Measurements from ENCODE around the gene CORO2A. TPM values are rescaled to one million over a fixed set of nuclear protein-coding genes. Genes with fewer than 3 reads are reported as not detected.

The CORO2A gene
- total and polyA plus RNA-seq, 10 of the 15 experiments (the other 5 are each of a cell fraction or from before 2014, with no cell fraction given): 1.0 to 5.3 (median 3.5) TPM

DNA sequence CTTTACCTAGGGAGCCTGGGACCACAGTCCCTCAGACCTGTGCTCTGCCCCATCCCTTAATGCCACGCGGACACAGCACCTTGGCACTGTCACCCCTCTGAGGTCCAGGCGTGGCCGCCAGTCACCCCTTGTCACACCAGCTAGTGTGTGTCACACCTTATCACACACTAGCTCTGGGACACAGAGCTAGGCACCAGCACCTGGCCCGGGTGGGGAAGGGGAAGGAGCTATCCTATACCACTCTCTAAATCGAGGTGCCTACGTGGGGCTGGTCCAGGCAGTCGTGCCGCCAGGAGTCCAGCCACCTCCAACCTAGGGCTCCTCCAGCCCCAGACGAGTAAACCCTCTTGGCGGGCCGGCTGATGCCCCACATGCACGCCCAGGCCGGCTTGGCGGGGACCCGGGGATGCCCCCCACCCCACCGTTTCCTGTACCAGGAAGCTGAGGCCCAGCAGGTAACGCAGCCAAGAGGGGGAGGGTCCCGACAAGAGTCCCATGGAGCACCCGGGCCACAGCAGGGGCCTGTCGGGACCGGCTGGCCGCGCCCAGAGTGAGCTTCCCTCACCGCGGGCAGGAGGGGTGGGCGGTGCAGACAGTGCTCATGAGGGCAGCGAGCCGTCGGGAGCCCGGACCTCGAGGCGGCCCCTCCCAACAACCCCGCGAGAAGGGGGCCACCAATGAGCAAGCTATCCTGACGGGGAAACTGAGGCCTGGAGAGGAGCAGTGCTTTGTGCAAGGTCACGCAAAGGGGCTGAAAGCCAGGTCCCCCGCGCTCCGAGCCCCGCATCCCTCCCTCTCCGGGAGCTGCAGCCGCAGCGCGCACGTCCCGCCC, 550 bp downstream of the CORO2A start:
- H3K27me3 ChIP-seq (replicated peaks in 1 of 2; ENCODE audit: control insufficient read depth in 2 of 2, insufficient read depth in 2 of 2, low read length in 1 of 2): peaks cover 0 to 3% of the 10 kb centered on the region in 2 experiments; a peak in 3 of 4 replicates
- no peaks in the 10 kb centered on the region for H3K9me3 ChIP-seq (replicated peaks; ENCODE audit: control insufficient read depth, insufficient read depth, low read length)
- DNase-seq (ENCODE audit: low read depth, low spot score) (no peak), ATAC-seq (peak; percentile 17), FAIRE-seq (no peak)
- peak overlapping the region; percentile 33; the same call in 1 of the 2 replicates for H3K9ac ChIP-seq (ENCODE audit: control insufficient read depth, insufficient read depth, low read length)
- 14% methylated on average over 36 of the region's 47 CpGs for WGBS (ENCODE audit: insufficient coverage, insufficient replicate concordance, low lambda C conversion rate, missing lambda C conversion rate)
- H3K4me1 ChIP-seq (ENCODE audit: control insufficient read depth, insufficient read depth, low read length): peaks cover 6% of the 10 kb centered on the region
- H3K4me3 ChIP-seq: peak overlapping the region; percentile 50; the same call in 1 of the 2 replicates
- H4K20me1 ChIP-seq (ENCODE audit: control insufficient read depth, insufficient read depth): no peaks in the 10 kb centered on the region
- peak overlapping the region; percentile 99 for H3K4me2 ChIP-seq (ENCODE audit: control insufficient read depth, insufficient read depth)
- no peaks in the 10 kb centered on the region for H3K79me2 ChIP-seq (ENCODE audit: control insufficient read depth, insufficient read depth, low read length)
- TF ChIP-seq, protein P1, sequence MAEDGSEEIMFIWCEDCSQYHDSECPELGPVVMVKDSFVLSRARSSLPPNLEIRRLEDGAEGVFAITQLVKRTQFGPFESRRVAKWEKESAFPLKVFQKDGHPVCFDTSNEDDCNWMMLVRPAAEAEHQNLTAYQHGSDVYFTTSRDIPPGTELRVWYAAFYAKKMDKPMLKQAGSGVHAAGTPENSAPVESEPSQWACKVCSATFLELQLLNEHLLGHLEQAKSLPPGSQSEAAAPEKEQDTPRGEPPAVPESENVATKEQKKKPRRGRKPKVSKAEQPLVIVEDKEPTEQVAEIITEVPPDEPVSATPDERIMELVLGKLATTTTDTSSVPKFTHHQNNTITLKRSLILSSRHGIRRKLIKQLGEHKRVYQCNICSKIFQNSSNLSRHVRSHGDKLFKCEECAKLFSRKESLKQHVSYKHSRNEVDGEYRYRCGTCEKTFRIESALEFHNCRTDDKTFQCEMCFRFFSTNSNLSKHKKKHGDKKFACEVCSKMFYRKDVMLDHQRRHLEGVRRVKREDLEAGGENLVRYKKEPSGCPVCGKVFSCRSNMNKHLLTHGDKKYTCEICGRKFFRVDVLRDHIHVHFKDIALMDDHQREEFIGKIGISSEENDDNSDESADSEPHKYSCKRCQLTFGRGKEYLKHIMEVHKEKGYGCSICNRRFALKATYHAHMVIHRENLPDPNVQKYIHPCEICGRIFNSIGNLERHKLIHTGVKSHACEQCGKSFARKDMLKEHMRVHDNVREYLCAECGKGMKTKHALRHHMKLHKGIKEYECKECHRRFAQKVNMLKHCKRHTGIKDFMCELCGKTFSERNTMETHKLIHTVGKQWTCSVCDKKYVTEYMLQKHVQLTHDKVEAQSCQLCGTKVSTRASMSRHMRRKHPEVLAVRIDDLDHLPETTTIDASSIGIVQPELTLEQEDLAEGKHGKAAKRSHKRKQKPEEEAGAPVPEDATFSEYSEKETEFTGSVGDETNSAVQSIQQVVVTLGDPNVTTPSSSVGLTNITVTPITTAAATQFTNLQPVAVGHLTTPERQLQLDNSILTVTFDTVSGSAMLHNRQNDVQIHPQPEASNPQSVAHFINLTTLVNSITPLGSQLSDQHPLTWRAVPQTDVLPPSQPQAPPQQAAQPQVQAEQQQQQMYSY (CRISPR knock-in tag; IDR thresholded peaks at IDR 0.05): no peak
- TF ChIP-seq, protein P2, sequence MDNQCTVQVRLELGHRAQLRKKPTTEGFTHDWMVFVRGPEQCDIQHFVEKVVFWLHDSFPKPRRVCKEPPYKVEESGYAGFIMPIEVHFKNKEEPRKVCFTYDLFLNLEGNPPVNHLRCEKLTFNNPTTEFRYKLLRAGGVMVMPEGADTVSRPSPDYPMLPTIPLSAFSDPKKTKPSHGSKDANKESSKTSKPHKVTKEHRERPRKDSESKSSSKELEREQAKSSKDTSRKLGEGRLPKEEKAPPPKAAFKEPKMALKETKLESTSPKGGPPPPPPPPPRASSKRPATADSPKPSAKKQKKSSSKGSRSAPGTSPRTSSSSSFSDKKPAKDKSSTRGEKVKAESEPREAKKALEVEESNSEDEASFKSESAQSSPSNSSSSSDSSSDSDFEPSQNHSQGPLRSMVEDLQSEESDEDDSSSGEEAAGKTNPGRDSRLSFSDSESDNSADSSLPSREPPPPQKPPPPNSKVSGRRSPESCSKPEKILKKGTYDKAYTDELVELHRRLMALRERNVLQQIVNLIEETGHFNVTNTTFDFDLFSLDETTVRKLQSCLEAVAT (IDR thresholded peaks at IDR 0.05): no peak
- no peak for TF ChIP-seq EZH2 (IDR thresholded peaks at IDR 0.05; ENCODE audit: borderline replicate concordance, control insufficient read depth, low read depth, low read length)
- TF ChIP-seq SUZ12 (IDR thresholded peaks at IDR 0.05; ENCODE audit: unreplicated experiment): no peak
- no peak for TF ChIP-seq MYC (IDR thresholded peaks at IDR 0.05; ENCODE audit: insufficient read depth, insufficient read length, insufficient replicate concordance, low read length, severe bottlenecking)
- TF ChIP-seq, protein P3, sequence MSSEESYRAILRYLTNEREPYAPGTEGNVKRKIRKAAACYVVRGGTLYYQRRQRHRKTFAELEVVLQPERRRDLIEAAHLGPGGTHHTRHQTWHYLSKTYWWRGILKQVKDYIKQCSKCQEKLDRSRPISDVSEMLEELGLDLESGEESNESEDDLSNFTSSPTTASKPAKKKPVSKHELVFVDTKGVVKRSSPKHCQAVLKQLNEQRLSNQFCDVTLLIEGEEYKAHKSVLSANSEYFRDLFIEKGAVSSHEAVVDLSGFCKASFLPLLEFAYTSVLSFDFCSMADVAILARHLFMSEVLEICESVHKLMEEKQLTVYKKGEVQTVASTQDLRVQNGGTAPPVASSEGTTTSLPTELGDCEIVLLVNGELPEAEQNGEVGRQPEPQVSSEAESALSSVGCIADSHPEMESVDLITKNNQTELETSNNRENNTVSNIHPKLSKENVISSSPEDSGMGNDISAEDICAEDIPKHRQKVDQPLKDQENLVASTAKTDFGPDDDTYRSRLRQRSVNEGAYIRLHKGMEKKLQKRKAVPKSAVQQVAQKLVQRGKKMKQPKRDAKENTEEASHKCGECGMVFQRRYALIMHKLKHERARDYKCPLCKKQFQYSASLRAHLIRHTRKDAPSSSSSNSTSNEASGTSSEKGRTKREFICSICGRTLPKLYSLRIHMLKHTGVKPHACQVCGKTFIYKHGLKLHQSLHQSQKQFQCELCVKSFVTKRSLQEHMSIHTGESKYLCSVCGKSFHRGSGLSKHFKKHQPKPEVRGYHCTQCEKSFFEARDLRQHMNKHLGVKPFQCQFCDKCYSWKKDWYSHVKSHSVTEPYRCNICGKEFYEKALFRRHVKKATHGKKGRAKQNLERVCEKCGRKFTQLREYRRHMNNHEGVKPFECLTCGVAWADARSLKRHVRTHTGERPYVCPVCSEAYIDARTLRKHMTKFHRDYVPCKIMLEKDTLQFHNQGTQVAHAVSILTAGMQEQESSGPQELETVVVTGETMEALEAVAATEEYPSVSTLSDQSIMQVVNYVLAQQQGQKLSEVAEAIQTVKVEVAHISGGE (CRISPR knock-in tag; IDR thresholded peaks at IDR 0.05): no peak
- TF ChIP-seq BRCA1 (IDR thresholded peaks at IDR 0.05; ENCODE audit: low read depth, low read length): no peak
- TF ChIP-seq SMARCA5 (IDR thresholded peaks at IDR 0.05): no peak
- TF ChIP-seq IKZF2 (IDR thresholded peaks at IDR 0.05): no peak
- TF ChIP-seq NFIC (IDR thresholded peaks at IDR 0.05; ENCODE audit: low read depth, low read length): no peak
- no peak for TF ChIP-seq NR2F1 (conservative IDR thresholded peaks at IDR 0.05)
- RAD21 ChIA-PET (ENCODE audit: unreplicated experiment): interaction anchor here (1.0 to 1.1 kb wide), 2 partner anchors 13 to 95 kb away, joined by 3 to 5 read pairs; no protein-coding TSS in a partner anchor
- POLR2A ChIA-PET: interaction anchor here (0.6 kb wide), 1 partner anchor 52 kb away, joined by 5 read pairs; no protein-coding TSS in a partner anchor
- intact Hi-C loops (cut with micrococcal nuclease; ENCODE audit: unreplicated experiment) (loop anchor here (5.0 kb wide), 1 partner anchor 75 kb away; the partner anchor contains the start of gene TRIM14), in situ Hi-C loops (cut with MboI) (no loop called here)
- no peaks in the 10 kb centered on the region for H3K36me3 ChIP-seq (ENCODE audit: control insufficient read depth in 2 of 2, insufficient read depth in 2 of 2, low read length in 1 of 2)
- no TSS peak for BruUV-seq (replicated peaks)
- no peak overlapping the region for H3K27ac ChIP-seq (ENCODE audit: control insufficient read depth, insufficient read depth)
- H2AFZ ChIP-seq (ENCODE audit: control insufficient read depth, low read depth, low read length): peak overlapping the region; percentile 62
- CTCF ChIA-PET: interaction anchor here (1.4 to 3.3 kb wide), 2 partner anchors 13 to 90 kb away, joined by 3 to 25 read pairs; no protein-coding TSS in a partner anchor
- SMC1A ChIA-PET (ENCODE audit: uncharacterized antibody, unreplicated experiment): no interaction called here
